ENCODE data around the gene DSTYK. TPM values are rescaled to one million over a fixed set of nuclear protein-coding genes. Genes with fewer than 3 reads are reported as not detected.

The DSTYK gene
- polyA plus RNA-seq, 1 of the 3 experiments (the other 2 are of a cell fraction), result 4.4 TPM

DNA sequence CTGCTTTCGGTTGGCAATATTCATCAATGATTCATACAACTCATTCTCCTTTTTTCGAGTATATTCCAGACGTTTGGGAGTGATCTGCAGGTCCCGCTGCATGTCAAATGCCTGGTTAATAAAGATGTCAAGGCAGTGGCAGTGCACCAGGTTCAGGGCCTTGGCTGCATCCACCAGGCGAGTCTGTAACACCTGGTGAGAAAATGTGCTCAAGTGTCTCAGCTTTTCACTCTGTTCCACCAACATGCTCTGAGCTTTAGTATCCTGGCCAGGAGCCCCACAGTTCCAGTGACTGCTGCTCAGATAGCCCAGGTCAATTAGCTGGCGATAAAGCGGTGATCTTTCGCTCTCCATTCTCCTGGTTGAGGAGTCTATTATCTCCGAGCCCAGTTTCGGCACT, 42.3 kb downstream of the DSTYK start:
- DNase-seq, result no peak
- Histone ChIP-seq H3K4me3 (ENCODE audit: low read depth in 2 of 2, low read length in 1 of 2) (no peak overlapping the region), H3F3A (replicated peaks; ENCODE audit: insufficient read depth) (peaks cover 18% of the 10 kb centered on the region), H4K20me1 (ENCODE audit: insufficient read depth) (no peaks in the 10 kb centered on the region), H3K27me3 (ENCODE audit: insufficient read depth) (no peaks in the 10 kb centered on the region), H3K4me1 (ENCODE audit: control insufficient read depth in 1 of 2, insufficient read depth in 2 of 2, low read depth in 1 of 2, low read length in 1 of 2) (peaks cover 0 to 3% of the 10 kb centered on the region in 2 experiments; a peak in 1 of 4 replicates), H3K9me3 (no peaks in the 10 kb centered on the region), H3K9me2 (no peaks in the 10 kb centered on the region), H3K4me2 (no peak overlapping the region), H3K9ac (no peak overlapping the region), H3K36me3 (replicated peaks in 1 of 2; ENCODE audit: control insufficient read depth in 1 of 2, insufficient read depth in 2 of 2, low read length in 1 of 2) (peaks cover 0 to 4% of the 10 kb centered on the region in 2 experiments), H3K27ac (ENCODE audit: low read depth in 2 of 2, low read length in 1 of 2) (no peak overlapping the region), H3K79me2 (ENCODE audit: insufficient read depth) (peaks cover 25% of the 10 kb centered on the region; the same call in 1 of the 2 replicates), H2AFZ (ENCODE audit: low read depth) (no peak overlapping the region)
- TF ChIP-seq, protein P1, sequence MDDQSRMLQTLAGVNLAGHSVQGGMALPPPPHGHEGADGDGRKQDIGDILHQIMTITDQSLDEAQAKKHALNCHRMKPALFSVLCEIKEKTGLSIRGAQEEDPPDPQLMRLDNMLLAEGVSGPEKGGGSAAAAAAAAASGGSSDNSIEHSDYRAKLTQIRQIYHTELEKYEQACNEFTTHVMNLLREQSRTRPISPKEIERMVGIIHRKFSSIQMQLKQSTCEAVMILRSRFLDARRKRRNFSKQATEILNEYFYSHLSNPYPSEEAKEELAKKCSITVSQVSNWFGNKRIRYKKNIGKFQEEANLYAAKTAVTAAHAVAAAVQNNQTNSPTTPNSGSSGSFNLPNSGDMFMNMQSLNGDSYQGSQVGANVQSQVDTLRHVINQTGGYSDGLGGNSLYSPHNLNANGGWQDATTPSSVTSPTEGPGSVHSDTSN (IDR thresholded peaks at IDR 0.05), result no peak
- TF ChIP-seq CHD2 (IDR thresholded peaks at IDR 0.05; ENCODE audit: low read length, partially characterized antibody) (no peak), MXI1 (IDR thresholded peaks at IDR 0.05; ENCODE audit: low read depth, low read length) (no peak), RXRA (IDR thresholded peaks at IDR 0.05; ENCODE audit: borderline replicate concordance, low read depth) (no peak), RCOR1 (IDR thresholded peaks at IDR 0.05; ENCODE audit: low read length) (no peak), EZH2phosphoT487 (IDR thresholded peaks at IDR 0.05; ENCODE audit: borderline replicate concordance, low read depth) (no peak), SIN3A (IDR thresholded peaks at IDR 0.05; ENCODE audit: borderline replicate concordance, low read depth, low read length) (no peak), TAF1 (IDR thresholded peaks at IDR 0.05; ENCODE audit: borderline replicate concordance, low read depth, low read length) (no peak), FOSL2 (IDR thresholded peaks at IDR 0.05; ENCODE audit: borderline replicate concordance, low read depth) (no peak), SMC3 (IDR thresholded peaks at IDR 0.05; ENCODE audit: low read depth, low read length) (no peak), RFX5 (IDR thresholded peaks at IDR 0.05; ENCODE audit: low read length) (no peak), EP300 (IDR thresholded peaks at IDR 0.05; ENCODE audit: borderline replicate concordance in 1 of 2, low read depth in 1 of 2, low read length in 1 of 2) (no peak), POLR2AphosphoS5 (IDR thresholded peaks at IDR 0.05; ENCODE audit: low read depth, low read length) (no peak)
- TF ChIP-seq, protein P2, sequence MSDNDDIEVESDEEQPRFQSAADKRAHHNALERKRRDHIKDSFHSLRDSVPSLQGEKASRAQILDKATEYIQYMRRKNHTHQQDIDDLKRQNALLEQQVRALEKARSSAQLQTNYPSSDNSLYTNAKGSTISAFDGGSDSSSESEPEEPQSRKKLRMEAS (IDR thresholded peaks at IDR 0.05; ENCODE audit: low read depth), result no peak
- TF ChIP-seq, protein P3, sequence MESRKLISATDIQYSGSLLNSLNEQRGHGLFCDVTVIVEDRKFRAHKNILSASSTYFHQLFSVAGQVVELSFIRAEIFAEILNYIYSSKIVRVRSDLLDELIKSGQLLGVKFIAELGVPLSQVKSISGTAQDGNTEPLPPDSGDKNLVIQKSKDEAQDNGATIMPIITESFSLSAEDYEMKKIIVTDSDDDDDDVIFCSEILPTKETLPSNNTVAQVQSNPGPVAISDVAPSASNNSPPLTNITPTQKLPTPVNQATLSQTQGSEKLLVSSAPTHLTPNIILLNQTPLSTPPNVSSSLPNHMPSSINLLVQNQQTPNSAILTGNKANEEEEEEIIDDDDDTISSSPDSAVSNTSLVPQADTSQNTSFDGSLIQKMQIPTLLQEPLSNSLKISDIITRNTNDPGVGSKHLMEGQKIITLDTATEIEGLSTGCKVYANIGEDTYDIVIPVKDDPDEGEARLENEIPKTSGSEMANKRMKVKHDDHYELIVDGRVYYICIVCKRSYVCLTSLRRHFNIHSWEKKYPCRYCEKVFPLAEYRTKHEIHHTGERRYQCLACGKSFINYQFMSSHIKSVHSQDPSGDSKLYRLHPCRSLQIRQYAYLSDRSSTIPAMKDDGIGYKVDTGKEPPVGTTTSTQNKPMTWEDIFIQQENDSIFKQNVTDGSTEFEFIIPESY (IDR thresholded peaks at IDR 0.05; ENCODE audit: borderline replicate concordance, low read depth), result no peak
- POLR2A ChIA-PET, result no interaction called here
- CTCF ChIA-PET, result interaction anchor here (0.6 kb wide), 1 partner anchor 621 kb away, joined by 3 read pairs; no protein-coding TSS in a partner anchor
- 92% methylated on average over 10 of the region's 10 CpGs for WGBS (ENCODE audit: low lambda C conversion rate)

Measured in SK-N-SH (cell line).